Measurements from ENCODE around the gene LRRC8C. TPM values are rescaled to one million over a fixed set of nuclear protein-coding genes. Genes with fewer than 3 reads are reported as not detected.

The LRRC8C gene
- total and polyA plus RNA-seq, 10 donors = 3.7 to 33.0 (median 21.6) TPM

- DNase-seq = no peak
- peak overlapping the region in 2 of 8 donors; percentile 2 to 47 for H3K27ac ChIP-seq
- intact Hi-C loops (cut with DNase I; ENCODE audit: low total_unique reads) = no loop called here
- TF ChIP-seq POLR2A (IDR thresholded peaks at IDR 0.05) (no peak), POLR2AphosphoS5 (IDR thresholded peaks at IDR 0.05) (no peak)
- TF ChIP-seq, protein P1, sequence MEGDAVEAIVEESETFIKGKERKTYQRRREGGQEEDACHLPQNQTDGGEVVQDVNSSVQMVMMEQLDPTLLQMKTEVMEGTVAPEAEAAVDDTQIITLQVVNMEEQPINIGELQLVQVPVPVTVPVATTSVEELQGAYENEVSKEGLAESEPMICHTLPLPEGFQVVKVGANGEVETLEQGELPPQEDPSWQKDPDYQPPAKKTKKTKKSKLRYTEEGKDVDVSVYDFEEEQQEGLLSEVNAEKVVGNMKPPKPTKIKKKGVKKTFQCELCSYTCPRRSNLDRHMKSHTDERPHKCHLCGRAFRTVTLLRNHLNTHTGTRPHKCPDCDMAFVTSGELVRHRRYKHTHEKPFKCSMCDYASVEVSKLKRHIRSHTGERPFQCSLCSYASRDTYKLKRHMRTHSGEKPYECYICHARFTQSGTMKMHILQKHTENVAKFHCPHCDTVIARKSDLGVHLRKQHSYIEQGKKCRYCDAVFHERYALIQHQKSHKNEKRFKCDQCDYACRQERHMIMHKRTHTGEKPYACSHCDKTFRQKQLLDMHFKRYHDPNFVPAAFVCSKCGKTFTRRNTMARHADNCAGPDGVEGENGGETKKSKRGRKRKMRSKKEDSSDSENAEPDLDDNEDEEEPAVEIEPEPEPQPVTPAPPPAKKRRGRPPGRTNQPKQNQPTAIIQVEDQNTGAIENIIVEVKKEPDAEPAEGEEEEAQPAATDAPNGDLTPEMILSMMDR (IDR thresholded peaks at IDR 0.05 in 8 of 11, conservative IDR thresholded peaks at IDR 0.05 in 3 of 11) = no peak
- H3K27me3 ChIP-seq (replicated peaks in 1 of 7) = no peaks in the 10 kb centered on the region
- H3K4me1 ChIP-seq = peaks cover 12 to 68% (median 34%) of the 10 kb centered on the region in 6 donors
- WGBS, 5 donors = 73 to 85% (median 82%) methylated on average over 5 of the region's 5 CpGs
- no peaks in the 10 kb centered on the region for H3K36me3 ChIP-seq
- H3K9me3 ChIP-seq = peaks cover 0 to 10% (median 5%) of the 10 kb centered on the region in 8 donors
- no peak overlapping the region for H3K4me3 ChIP-seq
Measured at GRCh38 chr1:89659322-89660081, 26.6 kb downstream of the LRRC8C start.

- Histone ChIP-seq H3K9me3 (peaks cover 0 to 10% (median 5%) of the 10 kb centered on the region in 8 donors), H3K27ac (peak overlapping the region in 3 of 8 donors; percentile 2 to 47 (median 9)), H3K36me3 (no peaks in the 10 kb centered on the region), H3K4me1 (peaks cover 12 to 67% (median 34%) of the 10 kb centered on the region in 6 donors), H3K27me3 (replicated peaks in 1 of 7) (no peaks in the 10 kb centered on the region), H3K4me3 (no peak overlapping the region)
- TF ChIP-seq POLR2A (IDR thresholded peaks at IDR 0.05) = no peak
- TF ChIP-seq, protein P1 (IDR thresholded peaks at IDR 0.05 in 8 of 11, conservative IDR thresholded peaks at IDR 0.05 in 3 of 11) = no peak
- no peak for TF ChIP-seq POLR2AphosphoS5 (IDR thresholded peaks at IDR 0.05)
- WGBS, 5 donors = 70 to 87% (median 83%) methylated on average over 3 of the region's 3 CpGs
- intact Hi-C loops (cut with DNase I; ENCODE audit: low total_unique reads) = no loop called here
- DNase-seq = no peak
Measured at GRCh38 chr1:89660224-89661061, 27.5 kb downstream of the LRRC8C start.

DNA sequence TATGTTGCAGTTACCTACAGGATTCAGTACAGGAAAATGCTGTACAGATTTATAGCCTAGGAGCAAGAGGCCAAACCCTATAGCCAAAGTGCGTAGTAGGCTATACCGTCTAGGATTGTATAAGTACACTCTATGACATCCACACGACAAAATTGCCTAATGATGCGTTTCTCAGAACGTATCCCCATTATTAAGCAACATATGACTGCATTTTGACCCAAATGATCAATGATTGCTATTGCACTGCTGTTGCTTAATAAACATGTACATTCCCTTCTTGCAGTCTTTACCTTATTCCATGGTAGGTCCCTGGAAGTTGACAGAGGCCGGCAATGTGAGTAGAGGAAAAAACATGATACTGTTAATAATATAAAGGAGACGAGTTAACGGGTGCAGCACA lies 33.0 kb downstream of the LRRC8C start:
- intact Hi-C loops (cut with DNase I; ENCODE audit: low total_unique reads) = no loop called here
- Histone ChIP-seq H3K27me3 (replicated peaks in 1 of 7) (no peaks in the 10 kb centered on the region), H3K36me3 (no peaks in the 10 kb centered on the region), H3K9me3 (peaks cover 0 to 10% (median 5%) of the 10 kb centered on the region in 8 donors), H3K27ac (peak overlapping the region in 1 of 8 donors; percentile 55), H3K4me3 (no peak overlapping the region), H3K4me1 (peaks cover 19 to 77% (median 49%) of the 10 kb centered on the region in 6 donors)
- DNase-seq = no peak
- TF ChIP-seq POLR2AphosphoS5 (IDR thresholded peaks at IDR 0.05) = no peak
- TF ChIP-seq, protein P1 (IDR thresholded peaks at IDR 0.05 in 8 of 11, conservative IDR thresholded peaks at IDR 0.05 in 3 of 11) = no peak
- TF ChIP-seq POLR2A (IDR thresholded peaks at IDR 0.05) = no peak
- WGBS, 5 donors = 77 to 94% (median 91%) methylated on average over 8 of the region's 8 CpGs

Measured in spleen (tissue), 11 donors.